Stimulated activated CD8-positive, alpha-beta memory T cell treated with anti-CD3 and anti-CD28 coated beads, Interleukin-15, amount 100 ng/mL, for 4 hours (primary cell): ENCODE results near the gene MTUS2.

Experiments
- DNase-seq, 2 donors: peaks; one replicate each; pipeline ENCODE4 v3.0.0-alpha.2; 2020; ENCODE audit warnings: low read depth in 2 of 2

Gene MTUS2

GRCh38 chr13:29108068-29108786, 288.1 kb downstream of the MTUS2 start:
- DNase-seq: no peak

- no peak for DNase-seq
Observed at GRCh38 chr13:29109987-29110386, 289.8 kb downstream of the MTUS2 start.

- DNase-seq: no peak
Observed at GRCh38 chr13:29111446-29111845, 291.3 kb downstream of the MTUS2 start.

- DNase-seq: no peak
Observed at GRCh38 chr13:29115842-29116241, 295.7 kb downstream of the MTUS2 start.

GRCh38 chr13:29117663-29118062, 297.5 kb downstream of the MTUS2 start:
- no peak for DNase-seq

- DNase-seq: no peak
Observed at GRCh38 chr13:29118471-29118870, 298.3 kb downstream of the MTUS2 start.

GRCh38 chr13:29125191-29125933, 305.2 kb downstream of the MTUS2 start:
- no peak for DNase-seq

GRCh38 chr13:29125934-29126424, 305.8 kb downstream of the MTUS2 start:
- no peak for DNase-seq

- no peak for DNase-seq
Observed at GRCh38 chr13:29129616-29130015, 309.5 kb downstream of the MTUS2 start.

- DNase-seq: no peak
Observed at GRCh38 chr13:29131159-29131558, 311.0 kb downstream of the MTUS2 start.

- no peak for DNase-seq
Observed at GRCh38 chr13:29131881-29132668, 311.9 kb downstream of the MTUS2 start.

GRCh38 chr13:29136341-29136740, 316.2 kb downstream of the MTUS2 start:
- DNase-seq: no peak

GRCh38 chr13:29137016-29137415, 316.9 kb downstream of the MTUS2 start:
- DNase-seq: no peak

GRCh38 chr13:29137995-29138394, 317.9 kb downstream of the MTUS2 start:
- DNase-seq: no peak

- DNase-seq: no peak
Observed at GRCh38 chr13:29140277-29140676, 320.1 kb downstream of the MTUS2 start.

GRCh38 chr13:29143847-29144246, 323.7 kb downstream of the MTUS2 start:
- no peak for DNase-seq

GRCh38 chr13:29154390-29154789, 334.3 kb downstream of the MTUS2 start:
- DNase-seq: no peak

GRCh38 chr13:29156136-29156535, 336.0 kb downstream of the MTUS2 start:
- no peak for DNase-seq

GRCh38 chr13:29159871-29160270, 339.7 kb downstream of the MTUS2 start:
- DNase-seq: no peak

- DNase-seq: no peak
Observed at GRCh38 chr13:29160862-29161261, 340.7 kb downstream of the MTUS2 start.

GRCh38 chr13:29161676-29162075, 341.5 kb downstream of the MTUS2 start:
- no peak for DNase-seq

- DNase-seq: no peak
Observed at GRCh38 chr13:29162638-29163235, 342.6 kb downstream of the MTUS2 start.
